Anterior cingulate cortex (tissue), 58 donors: Measurements from ENCODE around the gene FAM228A.

Experiments
- DNase-seq, 58 donors: peaks; one replicate each; lab custom pipeline; 2025; lab: John Stamatoyannopoulos, UW

Gene FAM228A

DNA sequence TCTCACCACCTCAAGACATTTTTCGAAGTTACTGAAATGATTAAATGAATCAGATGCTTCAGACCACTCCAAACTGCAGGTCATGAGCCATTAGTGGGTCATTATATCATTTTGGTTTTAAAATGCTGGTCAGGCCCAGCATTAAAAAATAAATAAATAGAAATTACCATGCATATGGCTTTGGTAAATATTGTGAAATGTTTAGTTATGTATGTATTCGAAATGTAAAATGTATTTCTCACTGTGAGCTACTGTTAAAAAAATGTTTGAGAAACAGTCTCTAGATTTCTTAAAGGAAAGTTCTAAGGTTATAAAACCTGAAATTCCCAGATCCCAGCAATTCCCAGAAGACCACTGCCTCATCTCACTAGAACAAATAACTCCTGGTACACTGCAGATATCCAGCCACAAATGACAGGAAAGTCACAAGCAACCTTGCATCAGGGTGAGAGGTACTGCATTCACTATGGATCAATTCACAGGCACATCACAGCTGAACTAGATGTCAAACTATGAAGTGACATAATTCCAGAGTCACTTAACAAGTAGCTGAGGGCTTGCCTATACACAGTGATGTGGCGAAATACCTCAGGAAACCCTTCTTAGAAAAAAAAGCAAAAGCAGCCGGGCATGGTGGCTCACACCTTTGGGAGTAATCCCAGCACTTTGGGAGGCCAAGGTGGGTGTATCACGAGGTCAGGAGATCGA is 46.6 kb downstream of the FAM228A start:
- no peak for DNase-seq

GRCh38 chr2:24222946-24223345 is 48.1 kb downstream of the FAM228A start:
- no peak for DNase-seq

GRCh38 chr2:24225499-24226242 is 50.8 kb downstream of the FAM228A start:
- no peak for DNase-seq

- DNase-seq, result peak in 1 of 58 donors; percentile 4
Measured at GRCh38 chr2:24228470-24228869, 53.6 kb downstream of the FAM228A start.

DNA sequence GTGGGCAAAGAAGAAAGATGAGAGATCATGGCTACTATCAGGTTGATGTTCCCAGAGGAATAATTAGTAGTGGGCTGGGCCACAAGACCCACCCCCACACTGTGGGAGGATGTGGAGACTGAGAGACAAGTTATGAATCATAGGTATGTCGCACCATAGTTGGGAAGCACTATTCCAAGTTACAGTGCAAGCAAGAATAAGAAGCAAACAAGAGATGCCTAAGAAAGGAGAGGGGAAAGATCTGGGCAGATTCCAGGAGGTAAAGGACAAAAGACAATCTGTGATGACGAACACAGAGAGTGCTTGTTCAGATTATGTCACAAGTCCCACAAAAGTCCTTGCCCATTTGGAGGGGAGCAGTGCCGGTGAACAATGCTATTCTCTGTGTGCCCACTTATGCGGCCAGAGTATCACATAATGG is 56.6 kb downstream of the FAM228A start:
- peak in 32 of 58 donors; percentile 8 to 92 (median 50) for DNase-seq

DNA sequence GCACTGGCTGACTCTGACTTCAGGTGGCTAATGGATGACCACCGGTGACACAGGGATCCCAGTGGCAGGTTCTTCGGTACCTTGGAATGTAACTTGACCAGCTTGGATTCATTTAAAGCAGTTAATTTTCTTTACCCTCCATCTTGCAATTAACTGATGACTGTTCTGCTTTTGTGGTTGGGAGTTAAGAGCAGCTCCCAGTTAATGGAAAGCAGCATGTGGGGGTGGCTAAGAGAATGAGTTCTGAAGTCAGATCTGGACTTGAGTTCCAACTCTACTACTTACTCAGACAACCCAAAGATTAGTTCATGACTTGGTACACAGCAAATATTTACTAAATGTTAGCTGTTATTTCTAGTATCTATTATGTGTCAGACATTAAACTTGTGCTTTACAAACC is 58.5 kb downstream of the FAM228A start:
- DNase-seq, result no peak

GRCh38 chr2:24237313-24237712 is 62.5 kb downstream of the FAM228A start:
- DNase-seq, result no peak

DNA sequence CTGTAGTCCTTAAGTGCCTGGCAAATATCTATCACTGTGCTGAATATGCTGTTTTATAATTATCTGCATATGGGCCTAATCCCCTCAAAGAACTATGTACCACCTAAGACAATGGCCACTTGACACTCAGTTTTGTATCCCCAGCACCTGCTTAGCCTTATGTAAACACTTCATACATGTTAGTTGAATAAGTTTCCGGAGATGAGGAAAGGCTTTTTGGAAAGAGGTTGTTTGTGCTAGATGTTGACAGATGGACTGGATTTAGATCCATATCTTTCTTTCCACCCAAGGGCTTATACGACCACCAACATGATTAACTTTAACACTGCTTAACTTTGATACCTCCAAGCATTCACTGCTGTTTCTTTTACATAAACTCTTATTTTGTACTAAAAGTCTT is 63.3 kb downstream of the FAM228A start:
- no peak for DNase-seq

DNA sequence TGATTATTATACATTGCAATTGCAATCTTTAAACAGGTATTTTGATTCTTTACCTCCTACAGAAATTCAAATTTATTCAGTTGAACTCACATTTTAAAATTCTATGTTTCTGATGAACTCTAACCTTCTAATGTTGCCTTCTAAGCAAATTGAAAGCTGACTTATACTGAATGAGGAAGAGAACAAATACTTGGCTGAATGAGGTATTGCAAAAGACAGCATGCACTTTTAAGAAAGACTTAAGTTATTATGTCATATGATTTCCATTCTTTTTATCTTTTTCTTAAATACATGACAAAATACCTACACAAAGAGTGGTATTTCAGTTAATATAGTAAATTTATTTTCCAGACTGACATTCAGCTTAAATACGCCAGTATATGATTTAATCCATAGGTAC is 64.7 kb downstream of the FAM228A start:
- no peak for DNase-seq
